Gastroesophageal sphincter (tissue), 3 donors: ENCODE data around the gene OBSCN.

Source experiments
- EP300 ChIP-seq: sonication (generic); formaldehyde crosslinking; IDR thresholded peaks from one replicate; pipeline ENCODE4 v1.6.1; 2017; ENCODE audit warnings: antibody characterized with exemption, mild to moderate bottlenecking
- POLR2A ChIP-seq, 2 donors: fragments of 450-650 bp; IDR thresholded peaks; one replicate each; pipeline ENCODE4 v1.6.1; 2017; ENCODE audit warnings: antibody characterized with exemption in 2 of 2, mild to moderate bottlenecking in 2 of 2, moderate library complexity in 1 of 2
- POLR2AphosphoS5 ChIP-seq: sonication (generic); formaldehyde crosslinking; IDR thresholded peaks from one replicate; pipeline ENCODE4 v1.6.1; 2017; ENCODE audit warnings: antibody characterized with exemption
- TF ChIP-seq, protein P1 (sequence below), 4 experiments: fragments of 200-600 bp in 2 of 4; fragments of 450-650 bp in 2 of 4; sonication (generic) in 1 of 4; IDR thresholded peaks; one replicate each; pipeline ENCODE4 v1.5.1; 2017 to 2019; ENCODE audit warnings: antibody characterized with exemption in 4 of 4, mild to moderate bottlenecking in 2 of 4, moderate library complexity in 2 of 4

DNA sequence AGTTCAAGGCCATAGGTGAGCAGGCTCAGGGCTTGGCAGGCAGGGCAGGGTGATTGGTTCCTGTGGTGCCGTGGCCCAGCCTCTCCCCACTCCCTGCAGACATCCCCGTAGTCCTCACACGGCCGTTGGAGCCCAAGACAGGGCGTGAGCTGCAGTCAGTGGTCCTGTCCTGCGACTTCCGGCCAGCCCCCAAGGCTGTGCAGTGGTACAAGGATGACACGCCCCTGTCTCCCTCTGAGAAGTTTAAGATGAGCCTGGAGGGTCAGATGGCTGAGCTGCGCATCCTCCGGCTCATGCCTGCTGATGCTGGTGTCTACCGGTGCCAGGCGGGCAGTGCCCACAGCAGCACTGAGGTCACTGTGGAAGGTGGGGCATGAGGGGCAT is 71.9 kb downstream of the OBSCN start:
- TF ChIP-seq POLR2A (IDR thresholded peaks at IDR 0.05) (no peak), POLR2AphosphoS5 (no peak), EP300 (no peak)
- TF ChIP-seq, protein P1, sequence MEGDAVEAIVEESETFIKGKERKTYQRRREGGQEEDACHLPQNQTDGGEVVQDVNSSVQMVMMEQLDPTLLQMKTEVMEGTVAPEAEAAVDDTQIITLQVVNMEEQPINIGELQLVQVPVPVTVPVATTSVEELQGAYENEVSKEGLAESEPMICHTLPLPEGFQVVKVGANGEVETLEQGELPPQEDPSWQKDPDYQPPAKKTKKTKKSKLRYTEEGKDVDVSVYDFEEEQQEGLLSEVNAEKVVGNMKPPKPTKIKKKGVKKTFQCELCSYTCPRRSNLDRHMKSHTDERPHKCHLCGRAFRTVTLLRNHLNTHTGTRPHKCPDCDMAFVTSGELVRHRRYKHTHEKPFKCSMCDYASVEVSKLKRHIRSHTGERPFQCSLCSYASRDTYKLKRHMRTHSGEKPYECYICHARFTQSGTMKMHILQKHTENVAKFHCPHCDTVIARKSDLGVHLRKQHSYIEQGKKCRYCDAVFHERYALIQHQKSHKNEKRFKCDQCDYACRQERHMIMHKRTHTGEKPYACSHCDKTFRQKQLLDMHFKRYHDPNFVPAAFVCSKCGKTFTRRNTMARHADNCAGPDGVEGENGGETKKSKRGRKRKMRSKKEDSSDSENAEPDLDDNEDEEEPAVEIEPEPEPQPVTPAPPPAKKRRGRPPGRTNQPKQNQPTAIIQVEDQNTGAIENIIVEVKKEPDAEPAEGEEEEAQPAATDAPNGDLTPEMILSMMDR (IDR thresholded peaks at IDR 0.05) = no peak
